ENCODE measurements around the gene IRF3. TPM values are rescaled to one million over a fixed set of nuclear protein-coding genes. Genes with fewer than 3 reads are reported as not detected.

The IRF3 gene
- total RNA-seq, 1 experiment from 2014 or later = 205 TPM

DNA sequence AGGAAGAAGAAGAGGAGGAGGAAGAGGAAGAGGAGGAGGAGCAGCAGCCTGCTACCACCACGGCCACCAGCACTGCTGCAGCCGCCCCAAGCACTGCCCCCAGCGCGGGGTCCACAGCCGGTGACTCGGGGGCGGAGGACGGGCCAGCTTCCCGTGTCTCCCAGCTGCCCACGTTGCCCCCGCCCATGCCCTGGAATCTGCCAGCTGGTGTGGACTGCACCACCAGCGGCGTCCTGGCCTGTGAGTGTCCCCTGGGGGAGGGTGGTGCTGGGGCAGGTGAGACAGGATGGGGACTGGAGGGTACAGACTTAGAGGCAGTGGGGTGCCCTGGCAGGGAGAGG is 12.2 kb downstream of the IRF3 start:
- Mint-ChIP-seq H3K27me3 (ENCODE audit: low read depth) (no peaks in the 10 kb centered on the region), H3K9me3 (no peaks in the 10 kb centered on the region; a peak in 1 of 5 replicates), H3K4me3 (no peak overlapping the region), H3K4me1 (peaks cover 19 to 21% of the 10 kb centered on the region in 2 experiments), H3K36me3 (ENCODE audit: insufficient read depth in 1 of 3, low read depth in 3 of 3) (peaks cover 27 to 78% (median 70%) of the 10 kb centered on the region in 3 experiments), H3K27ac (0 out of 7 replicates have a peak overlapping the region, but pooled peaks of 1 of the 3 experiments have one; percentile 28)
- Histone ChIP-seq H3K79me1 (ENCODE audit: insufficient read depth, low read depth, low read length, poor library complexity, severe bottlenecking) (no peaks in the 10 kb centered on the region), H4K5ac (ENCODE audit: insufficient read length, low read depth, low read length) (no peak overlapping the region), H2AK5ac (ENCODE audit: insufficient read length, low read length) (no peak overlapping the region), H3K27me3 (ENCODE audit: insufficient read depth, low read length) (no peaks in the 10 kb centered on the region), H4K8ac (replicated peaks; ENCODE audit: insufficient read length, low read depth, low read length) (no peak overlapping the region), H3K14ac (ENCODE audit: insufficient read depth, low read length) (no peak overlapping the region), H2BK20ac (ENCODE audit: low read depth, low read length, poor library complexity, severe bottlenecking) (no peak overlapping the region), H3K79me2 (ENCODE audit: insufficient read depth, low read length) (no peaks in the 10 kb centered on the region), H3K23ac (ENCODE audit: insufficient read length, low read depth, low read length) (no peak overlapping the region), H3K18ac (ENCODE audit: insufficient read length, low read depth, low read length) (no peak overlapping the region), H3K9ac (ENCODE audit: extremely low read depth, insufficient read length, low read length) (no peak overlapping the region), H4K20me1 (ENCODE audit: control insufficient read depth, insufficient read depth, insufficient read length) (no peaks in the 10 kb centered on the region), H3K56ac (ENCODE audit: insufficient read length, low read depth, low read length) (no peak overlapping the region), H3T11ph (ENCODE audit: low read length) (no peak overlapping the region), H3K4me2 (ENCODE audit: insufficient read depth, insufficient read length, low read length) (no peak overlapping the region), H3K27ac (ENCODE audit: insufficient read length, low read depth, low read length) (no peak overlapping the region), H4K91ac (ENCODE audit: insufficient read length, low read depth, low read length) (no peak overlapping the region), H3K9me3 (ENCODE audit: control insufficient read depth, low read depth, low read length) (no peaks in the 10 kb centered on the region), H3K4me1 (ENCODE audit: insufficient read depth, low read length) (no peaks in the 10 kb centered on the region), H2BK15ac (ENCODE audit: low read depth, low read length) (no peak overlapping the region), H3K23me2 (ENCODE audit: insufficient read length, low read depth, low read length, poor library complexity, severe bottlenecking) (no peaks in the 10 kb centered on the region), H3K4ac (ENCODE audit: low read depth, low read length) (no peak overlapping the region), H2BK120ac (ENCODE audit: low read depth, low read length, poor library complexity, severe bottlenecking) (no peak overlapping the region), H2BK5ac (ENCODE audit: insufficient read length, low read length) (no peak overlapping the region), H2AFZ (ENCODE audit: low read length) (no peak overlapping the region), H2BK12ac (ENCODE audit: insufficient read length, low read depth, low read length) (no peak overlapping the region)
- no CpG with 5 or more reads among the region's 13 CpGs for WGBS (ENCODE audit: extremely low coverage, insufficient read length, low lambda C conversion rate)
- TF ChIP-seq, protein P1, sequence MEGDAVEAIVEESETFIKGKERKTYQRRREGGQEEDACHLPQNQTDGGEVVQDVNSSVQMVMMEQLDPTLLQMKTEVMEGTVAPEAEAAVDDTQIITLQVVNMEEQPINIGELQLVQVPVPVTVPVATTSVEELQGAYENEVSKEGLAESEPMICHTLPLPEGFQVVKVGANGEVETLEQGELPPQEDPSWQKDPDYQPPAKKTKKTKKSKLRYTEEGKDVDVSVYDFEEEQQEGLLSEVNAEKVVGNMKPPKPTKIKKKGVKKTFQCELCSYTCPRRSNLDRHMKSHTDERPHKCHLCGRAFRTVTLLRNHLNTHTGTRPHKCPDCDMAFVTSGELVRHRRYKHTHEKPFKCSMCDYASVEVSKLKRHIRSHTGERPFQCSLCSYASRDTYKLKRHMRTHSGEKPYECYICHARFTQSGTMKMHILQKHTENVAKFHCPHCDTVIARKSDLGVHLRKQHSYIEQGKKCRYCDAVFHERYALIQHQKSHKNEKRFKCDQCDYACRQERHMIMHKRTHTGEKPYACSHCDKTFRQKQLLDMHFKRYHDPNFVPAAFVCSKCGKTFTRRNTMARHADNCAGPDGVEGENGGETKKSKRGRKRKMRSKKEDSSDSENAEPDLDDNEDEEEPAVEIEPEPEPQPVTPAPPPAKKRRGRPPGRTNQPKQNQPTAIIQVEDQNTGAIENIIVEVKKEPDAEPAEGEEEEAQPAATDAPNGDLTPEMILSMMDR (conservative IDR thresholded peaks at IDR 0.05) = no peak
- no peak for DNase-seq
